GM12864 (cell line): Measurements from ENCODE around the gene ZNF304.

Source experiments
- DNase-seq: peaks from one replicate; pipeline ENCODE4 v3.0.0-alpha.2; 2011; ENCODE audit warnings: low read depth
- H3K4me3 ChIP-seq: 2 replicates; pipeline ENCODE4 v1.5.1; 2011; ENCODE audit warnings: mild to moderate bottlenecking, low read depth, low read length, control low read depth
- TF ChIP-seq, protein P1 (sequence below): IDR thresholded peaks from 2 replicates; pipeline ENCODE4 v1.5.1; 2011; ENCODE audit warnings: low read depth, mild to moderate bottlenecking, moderate library complexity, low read length, control low read depth, inconsistent platforms; ENCODE audit errors: missing control alignments

The ZNF304 gene

DNA sequence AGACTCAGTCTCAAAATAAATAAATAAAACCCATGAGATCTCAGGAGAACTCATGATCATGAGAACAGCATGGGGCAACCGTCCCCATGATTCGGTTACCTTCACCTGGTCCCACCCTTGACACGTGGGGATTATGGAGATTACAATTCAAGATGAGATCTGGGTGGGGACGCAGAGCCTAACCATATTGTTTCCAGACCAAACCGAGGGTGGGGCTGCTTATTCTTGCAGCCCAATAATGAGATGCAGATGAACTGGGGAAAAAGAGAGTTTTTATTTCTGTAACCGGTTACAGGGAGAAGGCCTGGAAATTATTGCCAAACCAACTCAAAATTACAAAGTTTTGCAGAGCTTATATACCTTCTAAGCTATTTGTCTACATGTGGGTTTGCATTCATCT lies 25.1 kb downstream of the ZNF304 start:
- TF ChIP-seq, protein P1, sequence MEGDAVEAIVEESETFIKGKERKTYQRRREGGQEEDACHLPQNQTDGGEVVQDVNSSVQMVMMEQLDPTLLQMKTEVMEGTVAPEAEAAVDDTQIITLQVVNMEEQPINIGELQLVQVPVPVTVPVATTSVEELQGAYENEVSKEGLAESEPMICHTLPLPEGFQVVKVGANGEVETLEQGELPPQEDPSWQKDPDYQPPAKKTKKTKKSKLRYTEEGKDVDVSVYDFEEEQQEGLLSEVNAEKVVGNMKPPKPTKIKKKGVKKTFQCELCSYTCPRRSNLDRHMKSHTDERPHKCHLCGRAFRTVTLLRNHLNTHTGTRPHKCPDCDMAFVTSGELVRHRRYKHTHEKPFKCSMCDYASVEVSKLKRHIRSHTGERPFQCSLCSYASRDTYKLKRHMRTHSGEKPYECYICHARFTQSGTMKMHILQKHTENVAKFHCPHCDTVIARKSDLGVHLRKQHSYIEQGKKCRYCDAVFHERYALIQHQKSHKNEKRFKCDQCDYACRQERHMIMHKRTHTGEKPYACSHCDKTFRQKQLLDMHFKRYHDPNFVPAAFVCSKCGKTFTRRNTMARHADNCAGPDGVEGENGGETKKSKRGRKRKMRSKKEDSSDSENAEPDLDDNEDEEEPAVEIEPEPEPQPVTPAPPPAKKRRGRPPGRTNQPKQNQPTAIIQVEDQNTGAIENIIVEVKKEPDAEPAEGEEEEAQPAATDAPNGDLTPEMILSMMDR: no peak
- no peak for DNase-seq
- H3K4me3 ChIP-seq: no peak overlapping the region

- no peak overlapping the region for H3K4me3 ChIP-seq
- TF ChIP-seq, protein P1: no peak
- DNase-seq: no peak
Measured at GRCh38 chr19:57377498-57378146, 26.6 kb downstream of the ZNF304 start.

DNA sequence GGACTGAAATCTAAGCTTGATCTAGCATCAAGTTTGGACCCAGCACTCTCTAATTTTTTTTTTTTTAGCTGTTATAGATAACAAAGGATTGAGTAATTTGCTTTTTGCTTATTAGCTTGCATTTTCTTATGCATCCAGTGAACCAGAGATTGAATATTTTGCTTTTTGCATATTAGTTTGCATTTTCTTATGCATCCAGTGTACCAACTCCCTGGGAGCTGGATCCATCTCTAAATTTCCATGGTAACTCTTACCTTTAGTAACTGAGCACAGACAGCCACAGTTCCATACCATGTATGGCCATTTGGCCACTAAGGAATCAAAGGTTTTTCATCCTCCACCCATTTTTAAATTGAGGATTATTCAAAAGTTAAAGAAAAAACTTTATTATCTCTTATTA lies 29.9 kb downstream of the ZNF304 start:
- DNase-seq: no peak
- H3K4me3 ChIP-seq: no peak overlapping the region
- TF ChIP-seq, protein P1: no peak

DNA sequence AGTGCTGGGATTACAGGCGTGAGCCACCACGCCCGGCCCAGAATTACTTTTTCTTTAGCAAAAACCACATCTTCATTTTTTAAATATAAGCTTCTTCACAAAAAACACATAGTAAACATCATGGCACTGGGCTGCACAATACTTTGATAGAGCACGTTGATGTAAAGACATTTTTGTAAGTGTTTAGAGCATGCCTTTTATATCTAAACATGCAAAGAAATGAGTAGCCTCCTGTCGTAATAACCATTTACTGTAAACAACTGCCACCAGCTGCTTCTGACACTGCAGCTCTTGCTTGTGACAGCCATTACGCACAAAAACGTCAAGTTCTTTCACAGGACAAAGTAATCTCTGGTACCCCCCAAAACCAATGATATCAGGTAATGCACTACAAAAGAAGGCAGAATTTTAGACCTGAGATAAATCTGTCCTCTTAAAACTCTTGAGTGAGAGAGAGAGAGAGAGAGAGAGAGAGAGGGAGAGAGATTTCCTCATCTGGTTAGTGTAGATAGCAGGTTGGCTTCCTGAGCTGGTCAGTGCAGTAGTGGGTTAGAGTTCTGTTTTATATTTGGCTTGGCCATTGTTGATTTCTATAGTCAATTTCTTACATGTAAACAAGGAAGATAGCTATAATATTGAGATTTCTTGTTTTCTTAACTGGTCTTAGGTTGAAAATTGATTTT lies 31.9 kb downstream of the ZNF304 start:
- TF ChIP-seq, protein P1: no peak
- no peak for DNase-seq

DNA sequence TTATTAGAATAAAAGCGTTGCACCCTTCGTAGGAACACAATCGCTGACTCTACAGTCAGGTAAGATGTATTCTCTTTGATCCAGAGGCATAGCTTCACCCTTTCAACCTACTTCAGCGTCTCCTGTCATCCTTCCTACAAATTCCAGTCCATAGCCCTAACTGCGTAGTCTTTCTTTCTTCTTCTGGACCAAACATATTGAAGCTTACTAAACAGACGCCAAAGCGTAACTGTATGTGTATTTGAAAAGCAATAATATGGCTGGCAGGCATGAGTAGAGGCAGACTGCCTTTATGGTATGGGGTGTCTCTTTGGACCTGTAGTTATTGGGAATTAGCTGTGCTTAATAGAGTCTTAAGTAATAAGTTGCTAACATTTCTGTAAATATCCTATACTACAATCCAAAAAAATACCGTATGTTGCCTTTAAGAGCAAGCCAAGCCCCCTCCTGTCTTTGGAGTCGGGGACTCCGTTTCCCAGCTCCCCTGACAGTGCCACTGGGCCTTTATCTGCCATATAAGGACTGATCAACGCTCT lies 38.2 kb downstream of the ZNF304 start:
- peak overlapping the region; percentile 70 for H3K4me3 ChIP-seq
- no peak for DNase-seq
- TF ChIP-seq, protein P1: no peak

More for the DNA sequence above, 31.9 kb downstream of the ZNF304 start:
- no peak overlapping the region for H3K4me3 ChIP-seq

DNA sequence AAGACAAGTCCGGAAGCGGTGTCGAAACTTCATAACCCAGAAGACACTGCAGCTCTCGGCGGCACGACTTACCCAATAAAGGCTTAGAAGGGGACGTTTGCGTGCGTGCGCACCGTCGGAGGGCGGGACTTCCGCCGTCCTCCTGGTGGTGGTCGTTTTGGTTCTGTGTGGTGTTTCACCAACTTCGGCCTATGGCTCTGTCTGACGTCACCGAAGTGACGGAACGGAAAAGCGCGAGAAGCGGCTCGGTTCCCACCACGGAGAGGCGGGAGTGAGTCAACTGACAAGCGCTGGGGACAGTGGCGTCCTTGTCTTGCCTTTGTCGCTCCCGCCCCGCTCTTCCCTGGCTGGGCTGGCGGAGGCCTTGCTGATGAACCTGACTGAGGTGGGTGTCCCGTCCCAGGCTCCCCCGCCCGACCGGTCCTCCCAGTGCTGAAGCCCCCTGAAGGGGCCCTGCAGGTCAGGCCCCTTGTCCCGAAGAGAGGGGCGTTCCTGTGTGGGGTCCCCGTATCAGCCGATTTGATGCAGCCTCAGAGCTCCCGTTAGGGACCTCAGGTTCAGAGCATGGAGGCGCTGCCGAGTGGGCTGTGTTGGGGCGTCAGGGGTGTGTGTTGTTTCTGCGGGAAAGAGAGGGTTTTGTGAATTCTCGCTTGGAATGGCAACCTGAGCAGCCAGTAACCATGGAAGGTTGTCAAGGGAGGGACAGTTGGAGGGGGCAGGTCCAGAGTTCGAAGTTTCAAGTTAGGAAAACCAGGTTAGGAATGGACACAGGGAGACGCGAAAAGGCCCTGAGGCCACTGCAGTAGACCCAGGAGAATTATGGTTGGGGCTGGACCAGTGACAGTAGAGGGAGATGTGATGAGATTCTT lies 38.9 kb downstream of the ZNF304 start, which contains the start of gene ZNF548:
Gene ZNF548 (plus strand): TSS at position 125 of the 869 bp plus-strand sequence. CDS start 246 bp downstream, at position 371.
- H3K4me3 ChIP-seq: peak within 1 kb of the TSS; percentile 70
- TF ChIP-seq, protein P1: peak; percentile 21
- DNase-seq: peak; percentile 96
